WERI-Rb-1 (cell line): ENCODE measurements around the gene RAB33A.

Experiments
- DNase-seq: peaks from one replicate; pipeline ENCODE4 v3.0.0-alpha.2; 2020
- H3K27ac ChIP-seq: fragments of 250-450 bp; sonication (Bioruptor Pico); 2 replicates; pipeline ENCODE4 v1.5.1; 2020; ENCODE audit warnings: mild to moderate bottlenecking, moderate library complexity
- H3K27me3 ChIP-seq: fragments of 250-450 bp; sonication (Bioruptor Pico); 2 replicates; pipeline ENCODE4 v1.5.1; 2021; ENCODE audit warnings: mild to moderate bottlenecking, low read depth, moderate library complexity; ENCODE audit not compliant: insufficient read depth, severe bottlenecking
- H3K36me3 ChIP-seq: fragments of 250-450 bp; sonication (Bioruptor Pico); 2 replicates; pipeline ENCODE4 v1.5.1; 2020; ENCODE audit warnings: mild to moderate bottlenecking, moderate library complexity
- H3K4me3 ChIP-seq: 2 replicates; pipeline ENCODE4 v1.5.1; 2011; ENCODE audit warnings: low read depth, mild to moderate bottlenecking, control low read depth, low read length
- H3K9me3 ChIP-seq: fragments of 250-450 bp; sonication (Bioruptor Pico); 2 replicates; pipeline ENCODE4 v1.5.1; 2021; ENCODE audit warnings: mild to moderate bottlenecking, moderate library complexity; ENCODE audit not compliant: severe bottlenecking
- TF ChIP-seq, protein P1 (sequence below): IDR thresholded peaks from 2 replicates; pipeline ENCODE4 v1.5.1; 2011; ENCODE audit warnings: low read depth, mild to moderate bottlenecking, control low read depth, inconsistent platforms, low read length

RAB33A gene

DNA sequence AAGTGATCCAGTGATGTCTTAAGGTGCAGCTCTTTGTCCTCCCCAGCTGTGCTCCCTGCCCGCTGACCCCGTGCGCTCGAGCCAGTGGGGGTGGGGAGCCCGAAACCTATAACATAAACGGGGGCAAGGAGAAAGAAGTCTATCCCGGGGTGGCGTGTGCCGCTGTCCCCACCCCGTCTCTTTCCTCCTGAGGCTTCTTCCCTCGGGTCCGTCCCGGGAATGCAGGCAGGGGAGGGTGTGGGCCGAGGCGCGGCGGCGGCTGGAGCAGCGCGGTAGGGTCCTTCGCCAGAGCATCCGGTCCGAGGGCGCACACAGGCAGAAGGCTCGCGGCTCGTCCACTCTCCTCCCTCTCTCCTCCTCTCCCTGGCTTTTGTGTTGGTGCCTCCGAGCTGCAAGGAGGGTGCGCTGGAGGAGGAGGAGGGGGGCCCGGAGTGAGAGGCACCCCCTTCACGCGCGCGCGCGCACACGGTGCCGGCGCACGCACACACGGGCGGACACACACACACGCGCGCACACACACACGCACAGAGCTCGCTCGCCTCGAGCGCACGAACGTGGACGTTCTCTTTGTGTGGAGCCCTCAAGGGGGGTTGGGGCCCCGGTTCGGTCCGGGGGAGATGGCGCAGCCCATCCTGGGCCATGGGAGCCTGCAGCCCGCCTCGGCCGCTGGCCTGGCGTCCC lies at the start of gene RAB33A:
RAB33A (plus strand) TSS at position 517 of the 681 bp plus-strand sequence; CDS start at position 618, 101 bp downstream.
- TF ChIP-seq, protein P1, sequence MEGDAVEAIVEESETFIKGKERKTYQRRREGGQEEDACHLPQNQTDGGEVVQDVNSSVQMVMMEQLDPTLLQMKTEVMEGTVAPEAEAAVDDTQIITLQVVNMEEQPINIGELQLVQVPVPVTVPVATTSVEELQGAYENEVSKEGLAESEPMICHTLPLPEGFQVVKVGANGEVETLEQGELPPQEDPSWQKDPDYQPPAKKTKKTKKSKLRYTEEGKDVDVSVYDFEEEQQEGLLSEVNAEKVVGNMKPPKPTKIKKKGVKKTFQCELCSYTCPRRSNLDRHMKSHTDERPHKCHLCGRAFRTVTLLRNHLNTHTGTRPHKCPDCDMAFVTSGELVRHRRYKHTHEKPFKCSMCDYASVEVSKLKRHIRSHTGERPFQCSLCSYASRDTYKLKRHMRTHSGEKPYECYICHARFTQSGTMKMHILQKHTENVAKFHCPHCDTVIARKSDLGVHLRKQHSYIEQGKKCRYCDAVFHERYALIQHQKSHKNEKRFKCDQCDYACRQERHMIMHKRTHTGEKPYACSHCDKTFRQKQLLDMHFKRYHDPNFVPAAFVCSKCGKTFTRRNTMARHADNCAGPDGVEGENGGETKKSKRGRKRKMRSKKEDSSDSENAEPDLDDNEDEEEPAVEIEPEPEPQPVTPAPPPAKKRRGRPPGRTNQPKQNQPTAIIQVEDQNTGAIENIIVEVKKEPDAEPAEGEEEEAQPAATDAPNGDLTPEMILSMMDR, result no peak
- no peak for DNase-seq
- peaks cover 3% of the 10 kb centered on the region for H3K27me3 ChIP-seq
- H3K9me3 ChIP-seq, result no peaks in the 10 kb centered on the region
- no peak within 1 kb of the TSS for H3K4me3 ChIP-seq
- H3K36me3 ChIP-seq, result no peaks in the 10 kb centered on the region
- H3K27ac ChIP-seq, result no peak within 1 kb of the TSS

DNA sequence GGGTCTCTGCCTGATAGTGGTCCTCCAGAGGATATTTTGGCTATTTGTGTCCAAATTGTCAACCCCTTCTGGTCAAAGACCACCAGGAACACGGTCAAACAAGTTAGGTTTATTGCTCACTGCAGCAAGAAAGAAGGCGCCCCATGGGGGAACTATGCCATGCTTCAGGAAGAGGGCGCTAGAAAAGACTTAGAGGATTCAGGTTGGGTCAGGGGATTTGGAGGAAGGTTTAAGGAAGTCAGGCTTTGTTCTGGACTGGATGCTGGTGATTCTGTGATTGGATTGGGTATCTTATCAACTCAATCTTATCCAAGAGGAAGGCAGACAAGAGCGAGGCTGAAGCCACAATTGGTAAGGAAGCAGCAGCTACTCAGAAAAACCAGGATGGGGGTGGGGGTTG lies 47.2 kb upstream of the RAB33A start:
- no peak overlapping the region for H3K4me3 ChIP-seq
- peaks cover 4% of the 10 kb centered on the region for H3K27me3 ChIP-seq
- TF ChIP-seq, protein P1, result no peak
- no peak overlapping the region for H3K27ac ChIP-seq
- H3K36me3 ChIP-seq, result peaks cover 11% of the 10 kb centered on the region
- H3K9me3 ChIP-seq, result no peaks in the 10 kb centered on the region
- no peak for DNase-seq

DNA sequence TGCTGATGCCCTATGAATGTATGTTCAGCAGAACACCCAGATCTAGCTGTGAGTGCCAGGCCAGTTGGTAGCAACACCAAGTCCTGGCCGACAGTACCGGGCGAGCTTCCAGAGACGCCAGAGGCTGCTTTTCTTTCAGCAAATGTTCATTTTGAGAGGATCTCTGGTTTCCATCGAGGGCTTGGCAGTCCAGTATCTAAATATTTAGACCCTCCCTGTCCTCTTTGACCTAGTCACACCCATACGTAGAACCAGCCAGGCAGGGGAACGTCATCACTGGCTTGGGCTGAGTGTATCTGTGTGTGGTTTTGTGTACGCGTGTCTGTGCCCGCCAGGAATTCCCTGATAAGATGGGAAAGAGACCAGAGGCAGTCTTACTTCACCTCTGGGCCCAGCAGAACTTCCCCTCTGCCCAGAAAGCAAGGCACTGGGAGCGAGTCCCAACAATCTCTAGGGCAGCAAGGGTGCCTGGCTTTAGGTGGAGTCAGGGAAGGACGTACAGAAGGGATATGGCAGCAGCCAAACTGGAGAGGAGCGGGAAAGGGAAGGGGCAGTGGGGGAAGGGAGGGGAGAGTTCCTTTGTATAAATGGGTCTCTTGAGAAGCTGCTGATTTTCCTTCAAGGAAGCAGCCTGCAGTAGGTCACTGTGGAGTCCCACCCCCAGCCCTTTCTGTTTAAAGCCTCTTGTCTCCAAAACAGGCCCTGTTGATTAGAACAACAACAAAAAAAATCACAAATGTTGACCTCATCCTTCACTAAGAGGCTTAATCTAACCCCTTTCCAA lies 46.5 kb upstream of the RAB33A start:
- H3K27me3 ChIP-seq, result peaks cover 4% of the 10 kb centered on the region
- TF ChIP-seq, protein P1, result no peak
- DNase-seq, result no peak
- H3K36me3 ChIP-seq, result peaks cover 14% of the 10 kb centered on the region
- no peaks in the 10 kb centered on the region for H3K9me3 ChIP-seq
- H3K27ac ChIP-seq, result no peak overlapping the region
- H3K4me3 ChIP-seq, result no peak overlapping the region

DNA sequence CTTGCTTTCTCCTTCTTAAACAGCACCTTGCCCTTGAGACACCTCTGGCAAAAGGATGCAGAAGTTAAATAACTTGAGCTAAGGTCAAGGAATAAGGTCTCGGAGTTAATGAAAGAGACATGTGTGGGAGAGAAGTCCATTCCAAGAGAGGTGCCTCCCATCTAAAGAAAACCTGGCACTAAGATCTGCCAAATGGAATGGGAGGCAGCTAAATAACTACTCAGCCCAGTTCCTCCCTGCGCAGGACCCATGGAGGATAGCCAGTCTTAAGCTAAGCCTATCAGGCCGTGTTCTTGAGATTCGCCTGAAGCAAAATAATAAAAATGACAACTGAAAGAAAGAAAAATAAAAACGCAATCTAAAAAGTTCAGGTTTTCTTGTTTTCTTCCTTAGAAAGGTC lies 40.8 kb upstream of the RAB33A start:
- peaks cover 19% of the 10 kb centered on the region for H3K36me3 ChIP-seq
- TF ChIP-seq, protein P1, result no peak

DNA sequence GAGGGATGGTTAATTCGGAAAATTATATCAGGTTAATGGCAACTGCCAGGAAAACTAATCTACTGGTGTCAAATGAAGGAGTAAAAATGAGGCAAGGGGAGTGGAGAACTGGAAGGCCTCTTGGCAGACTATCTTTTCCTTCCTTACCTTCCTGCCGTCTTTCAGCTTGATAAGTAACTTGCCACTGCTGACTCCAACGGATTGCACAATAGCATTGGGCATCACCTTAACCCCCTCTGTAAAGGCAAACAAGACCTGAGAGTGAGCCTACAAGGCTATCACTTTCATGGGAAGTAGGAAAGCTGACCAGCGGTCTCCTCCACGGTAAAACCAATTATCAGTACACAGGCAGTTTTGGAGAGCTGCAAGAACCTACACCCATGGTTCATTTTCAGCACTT lies 35.3 kb upstream of the RAB33A start:
- no peak for DNase-seq
- Histone ChIP-seq H3K27me3 (peaks cover 3% of the 10 kb centered on the region), H3K27ac (no peak overlapping the region), H3K9me3 (no peaks in the 10 kb centered on the region), H3K4me3 (no peak overlapping the region), H3K36me3 (peaks cover 6% of the 10 kb centered on the region; the same call in 1 of the 2 replicates)
- TF ChIP-seq, protein P1, result no peak

More for the DNA sequence above, 40.8 kb upstream of the RAB33A start:
- no peak for DNase-seq
- H3K4me3 ChIP-seq, result no peak overlapping the region
- H3K27ac ChIP-seq, result no peak overlapping the region
- H3K27me3 ChIP-seq, result peaks cover 9% of the 10 kb centered on the region
- no peaks in the 10 kb centered on the region for H3K9me3 ChIP-seq
